T-cell (primary cell): ENCODE data around the gene DEAF1. TPM values are rescaled to one million over a fixed set of nuclear protein-coding genes. Genes with fewer than 3 reads are reported as not detected.

Experiments
- ATAC-seq, 4 experiments: fragments of 200-7000 bp in 3 of 4; fragments of 150-1000 bp in 1 of 4; cut with Tn5 transposase; replicated peaks in 1 of 4; 1 replicate in 3 of 4; 2 replicates in 1 of 4; pipeline ENCODE4 v1.10.0; 2021; ENCODE audit warnings: moderate library complexity in 3 of 4, mild to moderate bottlenecking in 2 of 4, moderate number of reproducible peaks in 1 of 4
- CTCF ChIA-PET, 2 donors: fragments of 300-600 bp; sonication (Branson Sonifier 250); formaldehyde crosslinking; loops; one replicate each; lab custom pipeline; 2022; ENCODE audit warnings: antibody characterized with exemption in 2 of 2; lab: Charles Lee
- POLR2A ChIA-PET, 2 donors: fragments of 300-600 bp; sonication (Branson Sonifier 250); formaldehyde crosslinking; loops; one replicate each; lab custom pipeline; 2022; ENCODE audit warnings: antibody characterized with exemption in 2 of 2; lab: Charles Lee
- DNase-seq, 35 experiments: peaks; one replicate each; pipeline versions ENCODE4 v3.0.0 to v3.0.0-alpha.2; 2013 to 2023
- H3K27ac ChIP-seq: one replicate; pipeline ENCODE4 v1.5.1; 2013; ENCODE audit warnings: low read length
- H3K27me3 ChIP-seq, 2 experiments: replicated peaks in 1 of 2; 1 replicate in 1 of 2; 2 replicates in 1 of 2; pipeline versions ENCODE4 v1.6.1 to v1.7.0; 2013; ENCODE audit warnings: low read length in 1 of 2, mixed read lengths in 1 of 2; ENCODE audit not compliant: control insufficient read depth in 2 of 2, insufficient read depth in 2 of 2; ENCODE audit errors: extremely low read depth in 1 of 2
- H3K36me3 ChIP-seq, 2 donors: 1 replicate in 1 of 2; 2 replicates in 1 of 2; pipeline versions ENCODE4 v1.6.1 to v1.7.0; 2013; ENCODE audit warnings: low read length in 1 of 2; ENCODE audit not compliant: control insufficient read depth in 2 of 2, insufficient read depth in 1 of 2; ENCODE audit errors: extremely low read depth in 1 of 2
- H3K4me1 ChIP-seq, 2 experiments: 1 replicate in 1 of 2; 2 replicates in 1 of 2; pipeline versions ENCODE4 v1.6.1 to v1.7.0; 2013; ENCODE audit warnings: low read length in 2 of 2, mixed read lengths in 1 of 2; ENCODE audit not compliant: insufficient read depth in 2 of 2, control insufficient read depth in 1 of 2; ENCODE audit errors: extremely low read depth in 1 of 2
- H3K4me3 ChIP-seq, 2 donors: 1 replicate in 1 of 2; 2 replicates in 1 of 2; pipeline versions ENCODE4 v1.5.1 to v1.7.0; 2013; ENCODE audit warnings: mild to moderate bottlenecking in 2 of 2, low read length in 1 of 2, moderate library complexity in 1 of 2; ENCODE audit not compliant: control insufficient read depth in 1 of 2; ENCODE audit errors: extremely low read depth in 1 of 2
- H3K9me3 ChIP-seq: 2 replicates; pipeline ENCODE4 v1.7.0; 2013
- H3K27ac Mint-ChIP-seq, 2 donors: one replicate each; pipeline ENCODE4 v1.8.0; 2020 to 2021; ENCODE audit warnings: mild to moderate bottlenecking in 2 of 2, mixed read lengths in 2 of 2
- H3K27me3 Mint-ChIP-seq, 2 donors: one replicate each; pipeline ENCODE4 v1.8.0; 2021 to 2022; ENCODE audit warnings: mixed read lengths in 2 of 2
- H3K36me3 Mint-ChIP-seq: one replicate; pipeline ENCODE4 v1.8.0; 2021; ENCODE audit warnings: mixed read lengths
- H3K4me1 Mint-ChIP-seq, 3 donors: one replicate each; pipeline ENCODE4 v1.8.0; 2020 to 2022; ENCODE audit warnings: mixed read lengths in 3 of 3, mild to moderate bottlenecking in 1 of 3
- H3K4me3 Mint-ChIP-seq, 3 donors: one replicate each; pipeline ENCODE4 v1.8.0; 2020 to 2022; ENCODE audit warnings: mild to moderate bottlenecking in 3 of 3, mixed read lengths in 3 of 3, moderate library complexity in 3 of 3
- H3K9me3 Mint-ChIP-seq, 3 donors: one replicate each; pipeline ENCODE4 v1.8.0; 2020 to 2022; ENCODE audit warnings: mixed read lengths in 3 of 3
- WGBS: methylation state at CpG from one replicate; pipeline ENCODE4 v1.1.5; 2013; ENCODE audit warnings: missing lambda C conversion rate; ENCODE audit not compliant: insufficient coverage; 5-methylcytosine and 5-hydroxymethylcytosine counted together
- total RNA-seq, 35 experiments: library from RNA in 6 of 35; stranded (reverse) in 6 of 35; fragments of 120-200 nt in 1 of 35; gene quantifications; one replicate each; pipeline versions ENCODE4 v1.2.1 to v1.2.4 and lab custom pipeline; 2013 to 2026

The DEAF1 gene
- total RNA-seq, 5 donors from 2014 or later (not counting 1 experiment from before 2014, with no cell fraction given) = 55.8 to 121 (median 57.3) TPM

DNA sequence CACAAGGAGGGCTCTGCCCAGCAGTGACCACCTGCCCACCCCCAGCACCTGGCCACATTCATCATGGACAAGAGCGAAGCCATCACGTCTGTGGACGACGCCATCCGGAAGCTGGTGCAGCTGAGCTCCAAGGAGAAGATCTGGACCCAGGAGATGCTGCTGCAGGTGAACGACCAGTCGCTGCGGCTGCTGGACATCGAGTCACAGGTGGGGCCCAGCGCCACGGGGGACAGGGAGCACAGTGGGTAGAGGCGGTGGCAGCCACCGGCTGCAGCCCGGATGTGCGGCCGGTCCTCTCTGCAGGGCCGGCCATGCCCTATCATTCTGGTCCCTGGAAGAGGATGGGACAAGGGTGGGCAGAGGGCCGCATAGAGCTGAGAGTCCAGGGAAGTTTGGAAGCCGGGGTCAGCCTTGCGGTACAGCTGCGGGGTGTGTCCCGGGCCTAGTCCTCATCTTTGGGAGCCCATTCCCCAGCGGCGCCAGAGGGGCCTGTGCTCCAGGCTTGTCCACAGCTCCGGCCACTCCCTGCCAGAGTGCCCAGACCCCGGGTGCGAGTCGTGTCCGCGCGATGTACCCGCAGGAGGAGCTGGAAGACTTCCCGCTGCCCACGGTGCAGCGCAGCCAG lies 25.1 kb upstream of the DEAF1 start:
- DNase-seq = no peak
- ChIA-PET CTCF (no interaction called here), POLR2A (no interaction called here)
- 70% methylated on average over 35 of the region's 35 CpGs for WGBS
- peak overlapping the region; percentile 17 to 77 (median 56) for H3K4me3 Mint-ChIP-seq
- H3K36me3 ChIP-seq = no peaks in the 10 kb centered on the region
- peaks cover 8 to 29% of the 10 kb centered on the region in 2 experiments for H3K4me1 ChIP-seq
- H3K9me3 Mint-ChIP-seq = peaks cover 0 to 6% (median 2%) of the 10 kb centered on the region in 3 donors
- peaks cover 11 to 14% of the 10 kb centered on the region in 2 donors for H3K27me3 Mint-ChIP-seq
- ATAC-seq = no peak
- H3K27me3 ChIP-seq = peaks cover 0 to 56% of the 10 kb centered on the region in 2 experiments
- H3K4me3 ChIP-seq = no peak overlapping the region
- H3K4me1 Mint-ChIP-seq = peaks cover 6 to 22% (median 13%) of the 10 kb centered on the region in 3 donors
- no peaks in the 10 kb centered on the region for H3K9me3 ChIP-seq
- no peaks in the 10 kb centered on the region for H3K36me3 Mint-ChIP-seq
- H3K27ac Mint-ChIP-seq = no peak overlapping the region
- H3K27ac ChIP-seq = no peak overlapping the region

- Histone ChIP-seq H3K4me1 (peaks cover 8 to 29% of the 10 kb centered on the region in 2 experiments), H3K9me3 (no peaks in the 10 kb centered on the region), H3K27me3 (peaks cover 0 to 48% of the 10 kb centered on the region in 2 experiments), H3K4me3 (no peak overlapping the region), H3K27ac (no peak overlapping the region), H3K36me3 (no peaks in the 10 kb centered on the region)
- ATAC-seq (no peak), DNase-seq (no peak)
- ChIA-PET CTCF (no interaction called here), POLR2A (no interaction called here)
- WGBS = 86% methylated on average over 21 of the region's 34 CpGs
- H3K36me3 Mint-ChIP-seq = no peaks in the 10 kb centered on the region
- H3K27me3 Mint-ChIP-seq = peaks cover 11 to 14% of the 10 kb centered on the region in 2 donors
- peak overlapping the region in 1 of 2 donors; percentile 31 for H3K27ac Mint-ChIP-seq
- peaks cover 6 to 22% (median 13%) of the 10 kb centered on the region in 3 donors for H3K4me1 Mint-ChIP-seq
- H3K4me3 Mint-ChIP-seq = peak overlapping the region; percentile 17 to 77 (median 29)
- H3K9me3 Mint-ChIP-seq = peaks cover 0 to 11% (median 3%) of the 10 kb centered on the region in 3 donors
Observed at GRCh38 chr11:719214-720016, 24.4 kb upstream of the DEAF1 start.

DNA sequence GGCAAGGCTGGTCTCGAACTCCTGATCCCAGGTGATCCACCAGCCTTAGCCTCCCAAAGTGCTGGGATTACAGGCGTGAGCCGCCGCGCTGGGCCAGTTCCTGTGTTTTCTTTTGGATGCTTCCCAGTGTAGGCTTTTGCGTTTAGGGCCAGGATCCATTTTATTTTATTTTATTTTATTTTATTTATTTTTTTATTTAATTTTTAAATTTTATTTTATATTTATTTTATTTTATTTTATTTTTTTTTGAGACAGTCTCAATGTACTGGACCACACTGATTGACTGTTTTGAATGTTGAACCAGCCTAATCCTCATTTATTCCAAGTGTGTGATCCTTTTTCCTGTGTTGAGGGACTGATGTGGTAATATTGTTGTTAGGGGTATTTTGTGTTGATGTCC lies 19.4 kb upstream of the DEAF1 start:
- CTCF ChIA-PET = interaction anchor here in 1 of 2 donors (0.5 kb wide), 1 partner anchor 39 kb away, joined by 4 read pairs; no protein-coding TSS in a partner anchor
- H3K27ac Mint-ChIP-seq = no peak overlapping the region
- ATAC-seq = no peak

DNA sequence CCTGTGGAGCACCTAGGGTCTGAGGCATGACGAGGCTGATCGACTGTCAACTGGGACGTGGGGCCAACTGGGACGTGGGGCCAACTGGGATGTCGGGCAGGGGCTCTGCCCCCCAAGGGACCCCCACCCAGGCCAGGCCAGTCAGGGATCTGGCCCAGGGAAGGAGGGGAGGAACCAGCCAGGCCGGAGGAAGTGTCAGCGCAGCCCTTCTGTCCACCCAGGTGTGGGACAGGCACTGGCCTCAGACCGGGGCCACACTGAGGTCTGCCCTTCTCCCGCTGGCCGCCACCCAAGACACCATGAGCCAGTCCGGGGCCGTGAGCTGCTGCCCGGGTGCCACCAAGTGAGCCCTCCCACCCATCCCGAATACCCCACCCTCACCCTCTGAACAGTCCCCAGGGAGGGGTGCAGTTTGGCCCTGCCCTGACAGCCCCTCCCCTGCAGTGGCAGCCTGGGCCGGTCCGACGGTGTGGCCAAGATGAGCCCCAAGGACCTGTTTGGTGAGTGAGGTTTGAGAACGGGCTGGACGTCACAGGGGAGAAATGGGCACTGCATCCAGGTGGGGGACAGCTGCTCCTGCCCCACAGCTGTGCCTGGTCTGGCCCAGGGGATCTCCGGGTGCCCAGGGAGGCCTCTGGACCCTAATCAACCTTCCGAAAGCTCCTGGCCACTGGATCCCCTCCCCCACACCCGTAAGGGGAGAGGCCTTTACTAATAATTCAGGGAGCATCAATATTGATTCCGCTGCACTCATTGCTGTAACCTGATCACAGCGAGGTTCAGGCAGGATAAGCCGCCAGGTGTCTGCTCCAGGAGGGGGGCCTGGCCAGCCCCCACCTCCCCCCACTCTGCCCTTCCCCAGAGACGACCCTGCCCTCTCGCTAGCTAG lies 14.3 kb upstream of the DEAF1 start:
- no peaks in the 10 kb centered on the region for H3K36me3 Mint-ChIP-seq
- H3K27me3 Mint-ChIP-seq = peaks cover 12 to 26% of the 10 kb centered on the region in 2 donors
- no peaks in the 10 kb centered on the region for H3K36me3 ChIP-seq
- peaks cover 2 to 70% of the 10 kb centered on the region in 2 experiments for H3K27me3 ChIP-seq
- H3K4me3 ChIP-seq = no peak overlapping the region
- CTCF ChIA-PET = no interaction called here
- no peak for ATAC-seq
- no peak for DNase-seq
- peaks cover 0 to 25% of the 10 kb centered on the region in 2 experiments for H3K4me1 ChIP-seq
- H3K27ac ChIP-seq = no peak overlapping the region
- H3K9me3 ChIP-seq = no peaks in the 10 kb centered on the region
- POLR2A ChIA-PET = interaction anchor here in 1 of 2 donors (1.0 kb wide), 1 partner anchor 14 kb away, joined by 3 read pairs; the partner anchor contains the start of gene TMEM80
- H3K4me1 Mint-ChIP-seq = peaks cover 0 to 8% (median 4%) of the 10 kb centered on the region in 3 donors
- no peak overlapping the region for H3K27ac Mint-ChIP-seq
- H3K9me3 Mint-ChIP-seq = no peaks in the 10 kb centered on the region
- no peak overlapping the region for H3K4me3 Mint-ChIP-seq
- 84% methylated on average over 17 of the region's 27 CpGs for WGBS

More for the DNA sequence above, 19.4 kb upstream of the DEAF1 start:
- H3K4me1 Mint-ChIP-seq = peaks cover 0 to 5% (median 4%) of the 10 kb centered on the region in 3 donors
- no peaks in the 10 kb centered on the region for H3K9me3 ChIP-seq
- H3K9me3 Mint-ChIP-seq = peaks cover 0 to 11% (median 3%) of the 10 kb centered on the region in 3 donors
- no peak for DNase-seq
- POLR2A ChIA-PET = interaction anchor here in 1 of 2 donors (0.7 kb wide), 1 partner anchor 590 kb away, joined by 4 read pairs; no protein-coding TSS in a partner anchor
- H3K27ac ChIP-seq = no peak overlapping the region
- peaks cover 6 to 14% of the 10 kb centered on the region in 2 donors for H3K27me3 Mint-ChIP-seq
- H3K36me3 ChIP-seq = no peaks in the 10 kb centered on the region
- WGBS = 100% methylated on average over 1 of the region's 6 CpGs
- H3K4me1 ChIP-seq = peaks cover 0 to 4% of the 10 kb centered on the region in 2 experiments
- no peak overlapping the region for H3K4me3 ChIP-seq
- no peaks in the 10 kb centered on the region for H3K36me3 Mint-ChIP-seq
- H3K4me3 Mint-ChIP-seq = no peak overlapping the region
- H3K27me3 ChIP-seq = peaks cover 0 to 38% of the 10 kb centered on the region in 2 experiments

- H3K4me1 Mint-ChIP-seq = peaks cover 0 to 10% (median 4%) of the 10 kb centered on the region in 3 donors
- H3K4me3 ChIP-seq = no peak overlapping the region
- H3K27me3 Mint-ChIP-seq = peaks cover 12 to 25% of the 10 kb centered on the region in 2 donors
- no peak for DNase-seq
- ATAC-seq = no peak
- WGBS = 82% methylated on average over 3 of the region's 7 CpGs
- H3K27ac Mint-ChIP-seq = no peak overlapping the region
- ChIA-PET POLR2A (no interaction called here), CTCF (no interaction called here)
- H3K9me3 Mint-ChIP-seq = no peaks in the 10 kb centered on the region
- no peak overlapping the region for H3K4me3 Mint-ChIP-seq
- peaks cover 0 to 25% of the 10 kb centered on the region in 2 experiments for H3K4me1 ChIP-seq
- H3K36me3 Mint-ChIP-seq = no peaks in the 10 kb centered on the region
- H3K36me3 ChIP-seq = no peaks in the 10 kb centered on the region
- H3K27ac ChIP-seq = no peak overlapping the region
- no peaks in the 10 kb centered on the region for H3K9me3 ChIP-seq
- H3K27me3 ChIP-seq = peaks cover 2 to 67% of the 10 kb centered on the region in 2 experiments
Observed at GRCh38 chr11:708511-708910, 13.5 kb upstream of the DEAF1 start.
